Measurements from ENCODE around the gene CD300LB.

CD300LB gene

DNA sequence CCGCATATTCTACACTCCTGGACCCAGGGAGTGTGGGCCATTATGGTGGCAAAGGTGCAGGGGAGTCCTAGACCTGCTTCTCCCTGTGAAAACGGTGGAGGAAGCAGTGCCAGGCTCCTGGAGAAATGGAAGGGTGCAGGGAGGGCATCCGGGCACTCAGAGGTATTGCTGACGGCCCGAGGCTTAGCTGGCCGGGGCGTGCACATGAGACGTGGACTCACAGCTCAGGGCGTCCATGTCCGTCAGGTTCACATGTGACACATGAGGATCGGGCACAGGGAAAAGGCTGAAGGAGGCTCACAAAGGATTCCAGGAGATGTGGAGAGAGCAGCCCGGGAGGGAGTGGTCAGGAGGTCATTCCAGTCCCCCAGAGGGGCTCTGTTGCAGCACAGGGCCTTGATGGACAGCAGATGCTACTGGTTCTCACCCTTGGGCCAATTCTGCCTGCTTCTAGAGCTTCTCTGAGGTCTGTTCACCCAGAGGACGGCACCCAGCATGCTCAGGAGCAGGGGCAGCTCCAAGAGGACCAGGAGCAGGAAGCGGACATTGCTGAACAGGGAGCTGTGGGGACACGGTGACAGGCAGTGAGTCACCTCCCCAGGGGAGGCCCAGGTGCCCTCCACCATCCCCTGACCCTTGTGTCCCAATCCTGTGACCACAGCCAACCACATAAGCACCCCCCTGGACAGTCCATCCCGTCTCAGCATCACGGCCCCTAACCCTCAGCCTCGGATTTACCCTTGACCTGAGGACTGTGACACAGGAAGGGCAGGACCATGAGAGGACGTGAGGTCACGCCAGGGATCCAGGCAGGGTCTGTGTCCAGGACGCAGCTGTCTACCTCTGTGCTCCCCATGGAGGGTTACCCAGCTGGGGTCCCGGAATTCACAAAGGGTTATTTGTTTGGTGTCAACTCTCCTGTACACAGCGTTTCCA, 10.2 kb upstream of the CD300LB start:
- ChIA-PET CTCF (no interaction called here), POLR2A (interaction anchor here (0.6 kb wide), 1 partner anchor 139 kb away, joined by 3 read pairs; no protein-coding TSS in a partner anchor)
- H3K4me3 ChIP-seq (ENCODE audit: low read depth, low read length), result no peak overlapping the region
- DNase-seq (ENCODE audit: low read depth, low spot score), result no peak
- TF ChIP-seq, protein P1, sequence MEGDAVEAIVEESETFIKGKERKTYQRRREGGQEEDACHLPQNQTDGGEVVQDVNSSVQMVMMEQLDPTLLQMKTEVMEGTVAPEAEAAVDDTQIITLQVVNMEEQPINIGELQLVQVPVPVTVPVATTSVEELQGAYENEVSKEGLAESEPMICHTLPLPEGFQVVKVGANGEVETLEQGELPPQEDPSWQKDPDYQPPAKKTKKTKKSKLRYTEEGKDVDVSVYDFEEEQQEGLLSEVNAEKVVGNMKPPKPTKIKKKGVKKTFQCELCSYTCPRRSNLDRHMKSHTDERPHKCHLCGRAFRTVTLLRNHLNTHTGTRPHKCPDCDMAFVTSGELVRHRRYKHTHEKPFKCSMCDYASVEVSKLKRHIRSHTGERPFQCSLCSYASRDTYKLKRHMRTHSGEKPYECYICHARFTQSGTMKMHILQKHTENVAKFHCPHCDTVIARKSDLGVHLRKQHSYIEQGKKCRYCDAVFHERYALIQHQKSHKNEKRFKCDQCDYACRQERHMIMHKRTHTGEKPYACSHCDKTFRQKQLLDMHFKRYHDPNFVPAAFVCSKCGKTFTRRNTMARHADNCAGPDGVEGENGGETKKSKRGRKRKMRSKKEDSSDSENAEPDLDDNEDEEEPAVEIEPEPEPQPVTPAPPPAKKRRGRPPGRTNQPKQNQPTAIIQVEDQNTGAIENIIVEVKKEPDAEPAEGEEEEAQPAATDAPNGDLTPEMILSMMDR (IDR thresholded peaks at IDR 0.05; ENCODE audit: insufficient read depth, low read length, missing control alignments), result no peak

DNA sequence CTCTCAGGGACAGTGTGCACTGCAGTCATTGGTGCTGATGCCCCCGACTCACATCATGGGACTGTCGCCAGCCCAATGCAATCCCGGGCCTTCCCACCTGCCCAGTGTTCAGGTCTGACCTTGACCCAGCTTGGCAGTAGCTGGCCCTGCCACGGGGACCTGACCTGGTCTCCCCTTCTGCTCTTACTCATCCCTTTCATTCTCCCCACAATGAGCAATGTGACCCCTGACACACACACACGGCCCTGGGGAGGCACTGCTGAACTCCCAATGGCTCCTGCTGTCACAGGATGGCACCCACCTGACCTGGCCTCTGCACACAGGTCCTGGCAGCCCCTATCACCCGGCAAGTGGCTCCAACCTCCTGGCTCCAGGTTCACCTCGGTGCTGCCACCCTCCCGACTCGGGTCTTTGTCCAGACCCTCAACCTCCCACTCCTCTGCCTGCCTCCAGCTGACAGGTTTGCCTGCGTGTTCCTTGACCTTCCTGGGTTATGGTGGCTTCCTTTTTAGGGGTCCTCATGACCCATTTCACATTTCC, 8.1 kb upstream of the CD300LB start:
- H3K4me3 ChIP-seq (ENCODE audit: low read depth, low read length), result no peak overlapping the region
- TF ChIP-seq, protein P1 (IDR thresholded peaks at IDR 0.05; ENCODE audit: insufficient read depth, low read length, missing control alignments), result no peak
- no peak for DNase-seq (ENCODE audit: low read depth, low spot score)
- CTCF ChIA-PET, result no interaction called here
- POLR2A ChIA-PET, result no interaction called here

DNA sequence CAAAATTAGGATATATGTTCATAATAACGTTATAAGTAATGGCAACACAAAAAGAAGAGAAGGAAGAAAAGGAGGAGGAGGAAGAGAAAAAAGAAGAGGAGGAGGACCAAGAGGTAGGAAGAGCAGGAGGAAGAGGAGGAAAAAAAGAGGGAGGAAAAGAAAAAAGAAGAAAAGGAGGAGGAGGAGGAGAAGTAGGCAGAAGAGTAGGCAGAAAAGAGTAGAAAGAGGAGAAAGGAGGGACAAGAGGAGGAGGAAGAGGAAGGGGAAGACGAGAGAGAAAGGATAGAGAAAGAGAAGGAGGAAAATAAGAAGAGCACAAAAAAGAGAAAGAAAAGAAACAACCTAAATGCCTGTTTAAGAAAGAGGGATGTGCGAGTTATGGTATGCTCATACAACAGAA, 5.6 kb upstream of the CD300LB start:
- TF ChIP-seq, protein P1 (IDR thresholded peaks at IDR 0.05; ENCODE audit: insufficient read depth, low read length, missing control alignments), result no peak
- POLR2A ChIA-PET, result no interaction called here
- no peak overlapping the region for H3K4me3 ChIP-seq (ENCODE audit: low read depth, low read length)
- CTCF ChIA-PET, result no interaction called here
- no peak for DNase-seq (ENCODE audit: low read depth, low spot score)

DNA sequence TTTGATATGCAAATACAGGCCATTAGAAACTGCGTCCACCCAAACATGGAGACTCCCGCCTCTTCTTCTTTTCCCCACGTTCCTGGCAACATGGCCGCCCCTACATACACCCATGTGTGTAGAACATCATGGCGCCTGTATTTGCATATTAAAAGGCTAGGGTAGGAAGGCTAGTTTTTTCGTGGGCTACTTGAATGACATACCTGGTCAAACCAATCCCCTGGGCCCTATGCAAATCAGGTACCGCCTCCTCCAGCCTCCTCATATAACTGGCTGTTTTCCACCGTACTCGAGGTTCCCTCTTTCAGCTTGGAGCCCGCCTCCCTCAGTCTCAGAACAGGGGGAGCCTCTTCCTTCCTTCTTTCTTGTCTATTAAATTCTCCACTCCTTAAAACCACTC, 840 bp upstream of the CD300LB start:
- TF ChIP-seq, protein P1 (IDR thresholded peaks at IDR 0.05; ENCODE audit: insufficient read depth, low read length, missing control alignments), result no peak
- ChIA-PET CTCF (no interaction called here), POLR2A (no interaction called here)
- no peak for DNase-seq (ENCODE audit: low read depth, low spot score)
- no peak overlapping the region for H3K4me3 ChIP-seq (ENCODE audit: low read depth, low read length)

DNA sequence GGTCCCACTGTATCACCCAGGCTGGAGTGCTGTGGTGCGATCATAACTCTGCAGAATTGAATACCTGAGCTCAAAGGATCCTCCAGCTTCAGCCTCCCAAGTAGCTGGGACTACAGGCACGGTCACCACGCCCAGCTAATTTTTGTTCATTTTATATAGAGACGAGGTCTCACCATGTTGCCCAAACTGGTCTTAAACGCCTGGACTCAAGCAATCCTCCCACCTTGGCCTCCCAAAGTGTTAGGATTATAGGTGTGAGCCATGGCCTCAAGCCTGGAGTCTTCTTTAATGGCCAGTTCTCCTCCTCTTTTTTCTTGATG, 484 bp downstream of the CD300LB start:
- no peak for DNase-seq (ENCODE audit: low read depth, low spot score)
- ChIA-PET POLR2A (no interaction called here), CTCF (no interaction called here)
- TF ChIP-seq, protein P1 (IDR thresholded peaks at IDR 0.05; ENCODE audit: insufficient read depth, low read length, missing control alignments), result no peak
- no peak overlapping the region for H3K4me3 ChIP-seq (ENCODE audit: low read depth, low read length)

DNA sequence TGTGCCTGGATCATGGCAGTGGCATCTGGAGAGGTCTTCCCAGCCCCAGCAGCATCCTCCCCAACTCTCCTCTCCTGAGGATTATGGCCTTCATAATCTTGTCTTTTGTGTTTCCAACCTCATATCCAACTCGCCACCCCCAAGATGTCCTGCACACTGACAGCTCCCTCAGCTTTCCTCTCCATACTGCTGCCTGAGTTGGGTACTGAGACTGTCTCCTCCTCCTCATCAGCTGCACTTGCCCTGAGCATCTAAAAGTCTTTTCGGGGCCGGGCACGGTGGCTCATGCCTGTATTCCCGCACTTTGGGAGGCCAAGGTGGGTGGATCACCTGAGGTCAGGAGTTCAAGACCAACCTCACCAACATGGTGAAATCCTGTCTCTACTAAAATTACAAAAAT, 2.0 kb downstream of the CD300LB start:
- TF ChIP-seq, protein P1 (IDR thresholded peaks at IDR 0.05; ENCODE audit: insufficient read depth, low read length, missing control alignments), result no peak
- ChIA-PET POLR2A (no interaction called here), CTCF (no interaction called here)
- H3K4me3 ChIP-seq (ENCODE audit: low read depth, low read length), result no peak overlapping the region
- no peak for DNase-seq (ENCODE audit: low read depth, low spot score)
